ENCODE results near the gene MTLN.

- TF ChIP-seq POLR2AphosphoS5 (IDR thresholded peaks at IDR 0.05; ENCODE audit: low read length), result no peak
- no peak for TF ChIP-seq HCFC1 (IDR thresholded peaks at IDR 0.05; ENCODE audit: low read length)
- TF ChIP-seq EZH2 (IDR thresholded peaks at IDR 0.05; ENCODE audit: borderline replicate concordance, control insufficient read depth, low read depth, low read length), result no peak
These were observed 46.1 kb downstream of the MTLN start for GRCh38 chr2:110166266-110166665.

Data from GM12878 (cell line).